ENCODE measurements around the gene NUDT2. TPM values are rescaled to one million over a fixed set of nuclear protein-coding genes. Genes with fewer than 3 reads are reported as not detected.
A peak's percentile ranks its signal among the peaks of the same experiment; 100 is the strongest.

Gene NUDT2
- total RNA-seq, 2 experiments from 2014 or later: 35.3 to 38.4 TPM

GRCh38 chr9:34372467-34373011, 43.2 kb downstream of the NUDT2 start:
- ATAC-seq (no peak), DNase-seq (no peak)
- no peak overlapping the region for H3K27ac Mint-ChIP-seq
- H3K27me3 Mint-ChIP-seq: no peaks in the 10 kb centered on the region
- peaks cover 24% of the 10 kb centered on the region for H3K36me3 Mint-ChIP-seq (ENCODE audit: low read depth)
- peaks cover 20% of the 10 kb centered on the region for H3K4me1 Mint-ChIP-seq (ENCODE audit: low read depth)
- no peak overlapping the region for H3K4me3 Mint-ChIP-seq
- ChIA-PET POLR2A (interaction anchor here (0.6 kb wide), 1 partner anchor 613 kb away, joined by 3 read pairs; no protein-coding TSS in a partner anchor), CTCF (interaction anchor here (1.0 to 9.4 kb wide), 2 partner anchors 35 to 39 kb away, joined by 3 to 117 read pairs; no protein-coding TSS in a partner anchor)
- intact Hi-C loops (cut with micrococcal nuclease): loop anchor here (10.0 kb wide), 1 partner anchor 328 kb away; the partner anchor contains the start of gene UBAP2
- H3K9me3 Mint-ChIP-seq: peaks cover 3% of the 10 kb centered on the region
- no peak for TF ChIP-seq CTCF (IDR thresholded peaks at IDR 0.05)

GRCh38 chr9:34373749-34374148, 44.4 kb downstream of the NUDT2 start:
- H3K4me3 Mint-ChIP-seq: no peak overlapping the region

GRCh38 chr9:34374339-34374738, 45.0 kb downstream of the NUDT2 start:
- Mint-ChIP-seq H3K4me3 (no peak overlapping the region), H3K27ac (no peak overlapping the region), H3K9me3 (peaks cover 3% of the 10 kb centered on the region), H3K4me1 (ENCODE audit: low read depth) (peaks cover 23% of the 10 kb centered on the region), H3K27me3 (no peaks in the 10 kb centered on the region), H3K36me3 (ENCODE audit: low read depth) (peaks cover 21% of the 10 kb centered on the region)
- intact Hi-C loops (cut with micrococcal nuclease): loop anchor here (10.0 kb wide), 1 partner anchor 330 kb away; the partner anchor contains the start of gene UBAP2
- DNase-seq: no peak
- no peak for ATAC-seq
- ChIA-PET POLR2A (no interaction called here), CTCF (interaction anchor here (0.6 to 9.4 kb wide), 4 partner anchors 10 to 362 kb away, joined by 3 to 117 read pairs (median 20); no protein-coding TSS in a partner anchor)
- TF ChIP-seq CTCF (IDR thresholded peaks at IDR 0.05): no peak

More at GRCh38 chr9:34373749-34374148, 44.4 kb downstream of the NUDT2 start:
- Mint-ChIP-seq H3K4me1 (ENCODE audit: low read depth) (peaks cover 20% of the 10 kb centered on the region), H3K36me3 (ENCODE audit: low read depth) (peaks cover 21% of the 10 kb centered on the region), H3K9me3 (peaks cover 3% of the 10 kb centered on the region), H3K27me3 (no peaks in the 10 kb centered on the region), H3K27ac (no peak overlapping the region)
- ChIA-PET POLR2A (interaction anchor here (0.6 kb wide), 1 partner anchor 196 kb away, joined by 4 read pairs; no protein-coding TSS in a partner anchor), CTCF (interaction anchor here (2.7 to 9.4 kb wide), 3 partner anchors 9 to 41 kb away, joined by 10 to 117 read pairs (median 30); no protein-coding TSS in a partner anchor)
- ATAC-seq: no peak
- TF ChIP-seq CTCF (IDR thresholded peaks at IDR 0.05): no peak
- no peak for DNase-seq
- intact Hi-C loops (cut with micrococcal nuclease): loop anchor here (10.0 kb wide), 1 partner anchor 329 kb away; the partner anchor contains the start of gene UBAP2

GRCh38 chr9:34374905-34375552, 45.7 kb downstream of the NUDT2 start:
- Mint-ChIP-seq H3K36me3 (ENCODE audit: low read depth) (peaks cover 21% of the 10 kb centered on the region), H3K4me3 (peak overlapping the region; percentile 87), H3K27me3 (no peaks in the 10 kb centered on the region), H3K4me1 (ENCODE audit: low read depth) (peaks cover 28% of the 10 kb centered on the region), H3K9me3 (peaks cover 3% of the 10 kb centered on the region), H3K27ac (no peak overlapping the region)
- intact Hi-C loops (cut with micrococcal nuclease): loop anchor here (5.0 to 10.0 kb wide), 2 partner anchors 118 to 330 kb away; partner anchors contain the start of gene UBAP2
- TF ChIP-seq CTCF (IDR thresholded peaks at IDR 0.05): no peak
- ChIA-PET CTCF (interaction anchor here (0.6 to 9.4 kb wide), 4 partner anchors 10 to 363 kb away, joined by 3 to 117 read pairs (median 20); no protein-coding TSS in a partner anchor), POLR2A (interaction anchor here (1.2 to 2.5 kb wide), 2 partner anchors 45 to 204 kb away, joined by 4 to 10 read pairs; no protein-coding TSS in a partner anchor)
- no peak for DNase-seq
- ATAC-seq: no peak

Measured in activated CD8-positive, alpha-beta T cell treated with anti-CD3 and anti-CD28 coated beads for 36 hours (primary cell).